HG03039 (cell line): ENCODE data around the gene SPAG8.

Experiments used
- ATAC-seq: cut with Tn5 transposase; IDR thresholded peaks from one replicate; pipeline ENCODE4 v1.9.1; 2021; ENCODE audit warnings: mild to moderate bottlenecking, moderate library complexity; ENCODE audit not compliant: unreplicated experiment

The SPAG8 gene

GRCh38 chr9:35811381-35812024 is 559 bp downstream of the SPAG8 start:
- ATAC-seq, result no peak

- ATAC-seq, result no peak
These were observed 1.9 kb downstream of the SPAG8 start for GRCh38 chr9:35810122-35810521.

GRCh38 chr9:35808433-35808832 is 3.6 kb downstream of the SPAG8 start:
- ATAC-seq, result no peak

GRCh38 chr9:35806101-35806500 is 6.0 kb downstream of the SPAG8 start:
- ATAC-seq, result no peak

- no peak for ATAC-seq
These were observed 10.5 kb downstream of the SPAG8 start for GRCh38 chr9:35801328-35802128.

GRCh38 chr9:35800530-35800929 is 11.5 kb downstream of the SPAG8 start:
- ATAC-seq, result no peak

- ATAC-seq, result no peak
These were observed 13.2 kb downstream of the SPAG8 start for GRCh38 chr9:35798658-35799374.

GRCh38 chr9:35797311-35798109 is 14.6 kb downstream of the SPAG8 start:
- no peak for ATAC-seq

- ATAC-seq, result no peak
These were observed 16.4 kb downstream of the SPAG8 start for GRCh38 chr9:35795695-35796094.

- ATAC-seq, result no peak
These were observed 18.6 kb downstream of the SPAG8 start for GRCh38 chr9:35793461-35793860.

GRCh38 chr9:35792826-35793225 is 19.2 kb downstream of the SPAG8 start:
- ATAC-seq, result no peak

- ATAC-seq, result no peak
These were observed 19.8 kb downstream of the SPAG8 start for GRCh38 chr9:35792024-35792813.

- no peak for ATAC-seq
These were observed 20.7 kb downstream of the SPAG8 start, which contains the start of gene NPR2 for GRCh38 chr9:35791297-35791921. Gene NPR2, plus strand, starts transcription at chr9:35791591. Its CDS starts 818 bp downstream, at chr9:35792409.

GRCh38 chr9:35790385-35791296 is 21.4 kb downstream of the SPAG8 start:
- ATAC-seq, result no peak

GRCh38 chr9:35790025-35790384 is 22.1 kb downstream of the SPAG8 start:
- no peak for ATAC-seq

GRCh38 chr9:35789541-35789940 is 22.5 kb downstream of the SPAG8 start:
- ATAC-seq, result no peak

- ATAC-seq, result no peak
These were observed 28.6 kb downstream of the SPAG8 start for GRCh38 chr9:35783418-35783817.

- no peak for ATAC-seq
These were observed 31.0 kb downstream of the SPAG8 start for GRCh38 chr9:35781066-35781465.

GRCh38 chr9:35778496-35778895 is 33.6 kb downstream of the SPAG8 start:
- ATAC-seq, result no peak
